CD14-positive monocyte (primary cell): ENCODE measurements around the gene CLTRN. TPM values are rescaled to one million over a fixed set of nuclear protein-coding genes. Genes with fewer than 3 reads are reported as not detected.

ENCODE experiments used
- DNase-seq, 3 donors: peaks; one replicate each; pipeline ENCODE4 v3.0.0-alpha.2; 2011 to 2022
- H2AFZ ChIP-seq: 2 replicates; pipeline ENCODE4 v1.6.0; 2012; ENCODE audit warnings: mild to moderate bottlenecking, low read depth, low read length, inconsistent platforms; ENCODE audit not compliant: insufficient read depth, poor library complexity, severe bottlenecking
- H3K27ac ChIP-seq, 2 donors: 1 replicate in 1 of 2; 2 replicates in 1 of 2; pipeline ENCODE4 v1.5.1; 2012 to 2013; ENCODE audit warnings: low read length in 2 of 2, control low read depth in 1 of 2, inconsistent platforms in 1 of 2, low read depth in 1 of 2, mild to moderate bottlenecking in 1 of 2
- H3K27me3 ChIP-seq, 2 donors: one replicate each; pipeline versions ENCODE4 v1.6.0 to v1.6.1; 2011 to 2013; ENCODE audit warnings: low read length in 2 of 2; ENCODE audit not compliant: control insufficient read depth in 2 of 2, insufficient read depth in 2 of 2
- H3K36me3 ChIP-seq, 2 donors: replicated peaks in 1 of 2; 1 replicate in 1 of 2; 2 replicates in 1 of 2; pipeline versions ENCODE4 v1.5.1 to v1.6.1; 2012 to 2013; ENCODE audit warnings: low read length in 2 of 2, control low read depth in 1 of 2, inconsistent platforms in 1 of 2, mild to moderate bottlenecking in 1 of 2; ENCODE audit not compliant: insufficient read depth in 2 of 2, control insufficient read depth in 1 of 2
- H3K4me1 ChIP-seq, 2 donors: 1 replicate in 1 of 2; 2 replicates in 1 of 2; pipeline versions ENCODE4 v1.5.1 to v1.6.1; 2012 to 2013; ENCODE audit warnings: low read length in 2 of 2, control low read depth in 1 of 2, inconsistent platforms in 1 of 2, mild to moderate bottlenecking in 1 of 2, moderate library complexity in 1 of 2; ENCODE audit not compliant: insufficient read depth in 2 of 2, control insufficient read depth in 1 of 2
- H3K4me2 ChIP-seq: replicated peaks from 2 replicates; pipeline ENCODE3; 2012; ENCODE audit warnings: low read length, moderate library complexity, mild to moderate bottlenecking; ENCODE audit not compliant: poor library complexity, severe bottlenecking; ENCODE audit errors: extremely low read depth
- H3K4me3 ChIP-seq, 3 experiments: fragments of 200-600 bp in 1 of 3; sonication (generic) in 1 of 3; replicated peaks in 1 of 3; 1 replicate in 2 of 3; 2 replicates in 1 of 3; pipeline ENCODE4 v1.5.1; 2011 to 2013; ENCODE audit warnings: low read length in 3 of 3, mild to moderate bottlenecking in 3 of 3, control low read depth in 2 of 3, low read depth in 2 of 3, inconsistent platforms in 1 of 3, moderate library complexity in 1 of 3
- H3K79me2 ChIP-seq: 2 replicates; pipeline ENCODE4 v1.6.0; 2012; ENCODE audit warnings: mild to moderate bottlenecking, control low read depth, inconsistent platforms, low read length, moderate library complexity; ENCODE audit not compliant: insufficient read depth
- H3K9ac ChIP-seq: 2 replicates; pipeline ENCODE4 v1.6.0; 2017; ENCODE audit warnings: low read length, mild to moderate bottlenecking; ENCODE audit not compliant: insufficient read depth, poor library complexity, severe bottlenecking
- H3K9me3 ChIP-seq, 2 donors: replicated peaks in 1 of 2; 1 replicate in 1 of 2; 2 replicates in 1 of 2; pipeline versions ENCODE4 v1.5.1 to v1.6.1; 2012 to 2013; ENCODE audit warnings: low read length in 2 of 2, control low read depth in 1 of 2; ENCODE audit not compliant: control insufficient read depth in 1 of 2, insufficient read depth in 1 of 2
- H4K20me1 ChIP-seq: 2 replicates; pipeline ENCODE4 v1.6.0; 2012; ENCODE audit warnings: mild to moderate bottlenecking, low read length, control low read depth, moderate library complexity; ENCODE audit not compliant: insufficient read depth
- H3K27ac Mint-ChIP-seq, 7 donors: one replicate each; pipeline ENCODE4 v1.8.0; 2020; ENCODE audit warnings: mild to moderate bottlenecking in 7 of 7, mixed read lengths in 7 of 7, moderate library complexity in 6 of 7, inconsistent platforms in 2 of 7
- H3K27me3 Mint-ChIP-seq, 3 donors: one replicate each; pipeline ENCODE4 v1.8.0; 2021 to 2022; ENCODE audit warnings: low read depth in 3 of 3, mild to moderate bottlenecking in 3 of 3, mixed read lengths in 3 of 3, moderate library complexity in 3 of 3, inconsistent platforms in 1 of 3
- H3K36me3 Mint-ChIP-seq, 2 donors: one replicate each; pipeline ENCODE4 v1.8.0; 2020; ENCODE audit warnings: mixed read lengths in 2 of 2, inconsistent platforms in 1 of 2, mild to moderate bottlenecking in 1 of 2
- H3K4me1 Mint-ChIP-seq: one replicate; pipeline ENCODE4 v1.8.0; 2020; ENCODE audit warnings: mild to moderate bottlenecking, mixed read lengths
- H3K4me3 Mint-ChIP-seq, 2 donors: one replicate each; pipeline ENCODE4 v1.8.0; 2020; ENCODE audit warnings: mild to moderate bottlenecking in 2 of 2, mixed read lengths in 2 of 2, moderate library complexity in 1 of 2
- H3K9me3 Mint-ChIP-seq, 7 donors: one replicate each; pipeline ENCODE4 v1.8.0; 2020 to 2022; ENCODE audit warnings: mixed read lengths in 7 of 7, mild to moderate bottlenecking in 6 of 7, moderate library complexity in 6 of 7, inconsistent platforms in 2 of 7
- WGBS: methylation state at CpG from one replicate; pipeline ENCODE4 v1.1.5; 2013; ENCODE audit warnings: missing lambda C conversion rate; ENCODE audit not compliant: insufficient coverage; 5-methylcytosine and 5-hydroxymethylcytosine counted together
- intact Hi-C, 2 donors: fragments of 100-400 bp; cut with micrococcal nuclease; formaldehyde crosslinking; loops; one replicate each; pipeline versions ENCODE4 v1.15.0 to v1.15.1; 2023
- polyA plus RNA-seq, 3 donors: library from polyadenylated mRNA; depleted of rRNA in 1 of 3; unstranded in 2 of 3; stranded (reverse) in 1 of 3; fragments of 300-500 nt in 2 of 3; fragments of >200 nt in 1 of 3; fragmentation: Illumina TruSeq in 2 of 3; gene quantifications; 1 replicate in 2 of 3; 2 replicates in 1 of 3; pipeline ENCODE4 v1.2.3, GENCODE V29; 2012 to 2021
- TF ChIP-seq, protein P1 (sequence below): fragments of 200-600 bp; IDR thresholded peaks from one replicate; pipeline ENCODE4 v1.8.0; 2022; ENCODE audit warnings: antibody characterized with exemption, mild to moderate bottlenecking

CLTRN gene
- polyA plus RNA-seq, 3 donors: not detected

DNA sequence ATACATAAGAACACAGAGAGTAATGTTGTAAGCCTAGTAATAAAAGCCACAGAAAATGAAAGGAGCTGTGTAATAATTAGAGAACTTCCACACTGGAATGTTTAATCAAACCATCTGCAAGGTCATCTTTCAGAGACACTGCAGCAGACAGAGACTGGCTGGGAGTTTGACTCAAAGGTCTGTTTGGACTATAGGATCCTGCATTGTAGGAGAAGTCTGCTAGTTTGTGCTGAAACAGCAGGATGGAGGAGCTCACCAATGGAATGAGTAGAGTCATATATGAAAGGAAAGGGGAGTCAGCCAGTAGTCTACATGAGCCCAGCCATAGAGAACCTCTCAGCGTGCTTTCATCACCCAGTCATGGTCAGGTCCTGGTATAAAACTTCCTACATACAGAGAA lies 59.4 kb downstream of the CLTRN start:
- Mint-ChIP-seq H3K27me3 (peaks cover 4 to 57% (median 5%) of the 10 kb centered on the region in 3 donors), H3K27ac (no peak overlapping the region), H3K9me3 (peaks cover 0 to 6% (median 3%) of the 10 kb centered on the region in 7 donors), H3K4me1 (peaks cover 5% of the 10 kb centered on the region), H3K36me3 (no peaks in the 10 kb centered on the region), H3K4me3 (no peak overlapping the region)
- TF ChIP-seq, protein P1, sequence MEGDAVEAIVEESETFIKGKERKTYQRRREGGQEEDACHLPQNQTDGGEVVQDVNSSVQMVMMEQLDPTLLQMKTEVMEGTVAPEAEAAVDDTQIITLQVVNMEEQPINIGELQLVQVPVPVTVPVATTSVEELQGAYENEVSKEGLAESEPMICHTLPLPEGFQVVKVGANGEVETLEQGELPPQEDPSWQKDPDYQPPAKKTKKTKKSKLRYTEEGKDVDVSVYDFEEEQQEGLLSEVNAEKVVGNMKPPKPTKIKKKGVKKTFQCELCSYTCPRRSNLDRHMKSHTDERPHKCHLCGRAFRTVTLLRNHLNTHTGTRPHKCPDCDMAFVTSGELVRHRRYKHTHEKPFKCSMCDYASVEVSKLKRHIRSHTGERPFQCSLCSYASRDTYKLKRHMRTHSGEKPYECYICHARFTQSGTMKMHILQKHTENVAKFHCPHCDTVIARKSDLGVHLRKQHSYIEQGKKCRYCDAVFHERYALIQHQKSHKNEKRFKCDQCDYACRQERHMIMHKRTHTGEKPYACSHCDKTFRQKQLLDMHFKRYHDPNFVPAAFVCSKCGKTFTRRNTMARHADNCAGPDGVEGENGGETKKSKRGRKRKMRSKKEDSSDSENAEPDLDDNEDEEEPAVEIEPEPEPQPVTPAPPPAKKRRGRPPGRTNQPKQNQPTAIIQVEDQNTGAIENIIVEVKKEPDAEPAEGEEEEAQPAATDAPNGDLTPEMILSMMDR: no peak
- DNase-seq: no peak
- Histone ChIP-seq H2AFZ (no peak overlapping the region), H3K9me3 (no peaks in the 10 kb centered on the region), H3K27me3 (peaks cover 0 to 49% of the 10 kb centered on the region in 2 donors), H3K4me1 (no peaks in the 10 kb centered on the region), H3K9ac (no peak overlapping the region), H3K27ac (no peak overlapping the region), H4K20me1 (no peaks in the 10 kb centered on the region), H3K36me3 (no peaks in the 10 kb centered on the region), H3K4me2 (no peak overlapping the region), H3K79me2 (no peaks in the 10 kb centered on the region), H3K4me3 (no peak overlapping the region)
- WGBS: no CpG with 5 or more reads among the region's 1 CpG
- intact Hi-C loops: no loop called here

- H3K27ac ChIP-seq: no peak overlapping the region
- no peaks in the 10 kb centered on the region for H3K4me1 ChIP-seq
- no peaks in the 10 kb centered on the region for H3K79me2 ChIP-seq
- Mint-ChIP-seq H3K27me3 (peaks cover 4 to 46% (median 5%) of the 10 kb centered on the region in 3 donors), H3K9me3 (peaks cover 0 to 3% (median 0%) of the 10 kb centered on the region in 7 donors), H3K36me3 (no peaks in the 10 kb centered on the region), H3K27ac (no peak overlapping the region), H3K4me3 (no peak overlapping the region), H3K4me1 (peaks cover 5% of the 10 kb centered on the region)
- no peaks in the 10 kb centered on the region for H3K36me3 ChIP-seq
- peaks cover 0 to 65% of the 10 kb centered on the region in 2 donors for H3K27me3 ChIP-seq
- intact Hi-C loops: no loop called here
- no peak overlapping the region for H3K4me3 ChIP-seq
- no peaks in the 10 kb centered on the region for H3K9me3 ChIP-seq
- H4K20me1 ChIP-seq: no peaks in the 10 kb centered on the region
- H2AFZ ChIP-seq: no peak overlapping the region
- TF ChIP-seq, protein P1: no peak
- WGBS: no CpG with 5 or more reads among the region's 5 CpGs
- no peak overlapping the region for H3K9ac ChIP-seq
- DNase-seq: no peak
- H3K4me2 ChIP-seq: no peak overlapping the region
Measured at GRCh38 chrX:15602761-15603160, 61.8 kb downstream of the CLTRN start.
